ENCODE measurements around the gene AP3S2.

GRCh38 chr15:89799011-89799911 lies 94.5 kb downstream of the AP3S2 start:
- TF ChIP-seq ATF6 (CRISPR knock-in tag; conservative IDR thresholded peaks at IDR 0.05) (no peak), YY1 (IDR thresholded peaks at IDR 0.05; ENCODE audit: insufficient read depth, insufficient replicate concordance, low read depth, low read length) (no peak), ZNF281 (CRISPR knock-in tag; IDR thresholded peaks at IDR 0.05; ENCODE audit: borderline replicate concordance) (no peak), ZNF777 (CRISPR knock-in tag; IDR thresholded peaks at IDR 0.05) (no peak)

Data from HepG2 (cell line).